GM23338 (cell line): ENCODE data around the gene ASGR1. TPM values are rescaled to one million over a fixed set of nuclear protein-coding genes. Genes with fewer than 3 reads are reported as not detected.

Source experiments
- ATAC-seq: fragments of 200-7000 bp; cut with Tn5 transposase; 3 replicates; pipeline ENCODE4 v1.9.1; 2020
- DNase-seq: peaks from one replicate; pipeline ENCODE4 v3.0.0-alpha.2; 2015; ENCODE audit warnings: low spot score
- H2AFZ ChIP-seq: fragments of 200-600 bp; sonication (generic); 2 replicates; pipeline ENCODE4 v1.8.0; 2016; ENCODE audit warnings: antibody characterized with exemption, mild to moderate bottlenecking, moderate library complexity
- H3F3A ChIP-seq: fragments of 200-600 bp; sonication (generic); replicated peaks from 2 replicates; pipeline ENCODE4 v1.8.0; 2017; ENCODE audit warnings: antibody characterized with exemption, mixed run types, low read depth
- H3K27ac ChIP-seq: fragments of 200-600 bp; sonication (generic); 2 replicates; pipeline ENCODE4 v1.6.1; 2016; ENCODE audit warnings: low read depth
- H3K27me3 ChIP-seq: fragments of 200-600 bp; sonication (generic); 2 replicates; pipeline ENCODE4 v1.8.0; 2016; ENCODE audit warnings: mild to moderate bottlenecking, mixed run types, moderate library complexity; ENCODE audit not compliant: insufficient read depth
- H3K36me3 ChIP-seq: fragments of 200-600 bp; sonication (generic); 2 replicates; pipeline ENCODE4 v1.8.0; 2016; ENCODE audit warnings: mild to moderate bottlenecking; ENCODE audit not compliant: insufficient read depth
- H3K4me1 ChIP-seq: fragments of 200-600 bp; sonication (generic); 2 replicates; pipeline ENCODE4 v1.8.0; 2016; ENCODE audit warnings: mild to moderate bottlenecking, moderate library complexity; ENCODE audit not compliant: insufficient read depth
- H3K4me2 ChIP-seq: fragments of 200-600 bp; sonication (generic); 2 replicates; pipeline ENCODE4 v1.7.1; 2017; ENCODE audit warnings: mixed run types
- H3K4me3 ChIP-seq: fragments of 200-600 bp; sonication (generic); 2 replicates; pipeline ENCODE4 v1.6.1; 2016; ENCODE audit warnings: mixed run types
- H3K79me2 ChIP-seq: fragments of 200-600 bp; sonication (generic); replicated peaks from 2 replicates; pipeline ENCODE4 v1.8.0; 2017; ENCODE audit warnings: mild to moderate bottlenecking; ENCODE audit not compliant: insufficient read depth
- H3K9me2 ChIP-seq: fragments of 200-600 bp; sonication (generic); 2 replicates; pipeline ENCODE4 v1.8.0; 2017; ENCODE audit not compliant: insufficient read depth
- H4K20me1 ChIP-seq: fragments of 200-600 bp; sonication (generic); replicated peaks from 2 replicates; pipeline ENCODE4 v1.8.0; 2017; ENCODE audit warnings: mild to moderate bottlenecking; ENCODE audit not compliant: insufficient read depth
- H3K27ac Mint-ChIP-seq: 2 replicates; pipeline ENCODE4 v1.8.0; 2020; ENCODE audit warnings: inconsistent platforms, mild to moderate bottlenecking, moderate library complexity, mixed read lengths
- H3K27me3 Mint-ChIP-seq: 3 replicates; pipeline ENCODE4 v1.8.0; 2022; ENCODE audit warnings: low read depth, mild to moderate bottlenecking, moderate library complexity, mixed read lengths, inconsistent platforms; ENCODE audit not compliant: insufficient read depth, poor library complexity
- H3K36me3 Mint-ChIP-seq: 3 replicates; pipeline ENCODE4 v1.8.0; 2021; ENCODE audit warnings: low read depth, mild to moderate bottlenecking, inconsistent platforms, moderate library complexity, mixed read lengths
- H3K4me1 Mint-ChIP-seq: 3 replicates; pipeline ENCODE4 v1.8.0; 2020; ENCODE audit warnings: mild to moderate bottlenecking, inconsistent platforms, mixed read lengths
- H3K4me3 Mint-ChIP-seq: 3 replicates; pipeline ENCODE4 v1.8.0; 2021; ENCODE audit warnings: moderate library complexity, mild to moderate bottlenecking, inconsistent platforms, mixed read lengths
- H3K9me3 Mint-ChIP-seq: 3 replicates; pipeline ENCODE4 v1.8.0; 2020; ENCODE audit warnings: moderate library complexity, mild to moderate bottlenecking, inconsistent platforms, mixed read lengths
- EZH2 ChIP-seq: fragments of 200-600 bp; sonication (generic); IDR thresholded peaks from one replicate; pipeline ENCODE4 v1.8.0; 2017; ENCODE audit warnings: antibody characterized with exemption, mild to moderate bottlenecking, low read depth; ENCODE audit not compliant: unreplicated experiment
- JUNB ChIP-seq: IDR thresholded peaks from one replicate; pipeline ENCODE4 v1.6.1; 2016; ENCODE audit warnings: antibody characterized with exemption; ENCODE audit not compliant: unreplicated experiment
- POLR2AphosphoS5 ChIP-seq: IDR thresholded peaks from 2 replicates; pipeline ENCODE4 v1.6.1; 2016; ENCODE audit warnings: antibody characterized with exemption, low read depth
- STAT1 ChIP-seq: IDR thresholded peaks from one replicate; pipeline ENCODE4 v1.6.1; 2016; ENCODE audit warnings: antibody characterized with exemption; ENCODE audit not compliant: unreplicated experiment
- ZNF114 ChIP-seq: fragments of 250-450 bp; sonication (Bioruptor Pico); IDR thresholded peaks from 2 replicates; pipeline ENCODE4 v1.5.0; 2020; ENCODE audit warnings: mild to moderate bottlenecking, moderate library complexity
- ZNF331 ChIP-seq: fragments of 250-450 bp; sonication (Bioruptor Pico); IDR thresholded peaks from 2 replicates; pipeline ENCODE4 v1.5.0; 2020; ENCODE audit warnings: low read depth, mild to moderate bottlenecking, moderate library complexity
- polyA plus RNA-seq: library from polyadenylated mRNA; unstranded; fragments of >200 nt; fragmentation: Nextera tagmentation; extraction: Ambion mirVana; gene quantifications from 2 replicates; pipeline ENCODE4 v1.2.1, GENCODE V29; 2016
- total RNA-seq: library from RNA; depleted of rRNA; stranded (reverse); fragments of >200 nt; shearing (Covaris generic); gene quantifications from 2 replicates; pipeline ENCODE4 v1.2.3, GENCODE V29; 2014
- TF ChIP-seq, protein P1 (sequence below): fragments of 250-450 bp; sonication (Bioruptor Pico); IDR thresholded peaks from 2 replicates; pipeline ENCODE4 v1.5.0; 2020; ENCODE audit warnings: mild to moderate bottlenecking, moderate library complexity
- TF ChIP-seq, protein P2 (sequence below): IDR thresholded peaks from 2 replicates; pipeline ENCODE4 v1.6.1; 2016; ENCODE audit warnings: antibody characterized with exemption

Gene ASGR1
- total and polyA plus RNA-seq, 2 experiments from 2014 or later = 8.3 to 9.0 TPM

DNA sequence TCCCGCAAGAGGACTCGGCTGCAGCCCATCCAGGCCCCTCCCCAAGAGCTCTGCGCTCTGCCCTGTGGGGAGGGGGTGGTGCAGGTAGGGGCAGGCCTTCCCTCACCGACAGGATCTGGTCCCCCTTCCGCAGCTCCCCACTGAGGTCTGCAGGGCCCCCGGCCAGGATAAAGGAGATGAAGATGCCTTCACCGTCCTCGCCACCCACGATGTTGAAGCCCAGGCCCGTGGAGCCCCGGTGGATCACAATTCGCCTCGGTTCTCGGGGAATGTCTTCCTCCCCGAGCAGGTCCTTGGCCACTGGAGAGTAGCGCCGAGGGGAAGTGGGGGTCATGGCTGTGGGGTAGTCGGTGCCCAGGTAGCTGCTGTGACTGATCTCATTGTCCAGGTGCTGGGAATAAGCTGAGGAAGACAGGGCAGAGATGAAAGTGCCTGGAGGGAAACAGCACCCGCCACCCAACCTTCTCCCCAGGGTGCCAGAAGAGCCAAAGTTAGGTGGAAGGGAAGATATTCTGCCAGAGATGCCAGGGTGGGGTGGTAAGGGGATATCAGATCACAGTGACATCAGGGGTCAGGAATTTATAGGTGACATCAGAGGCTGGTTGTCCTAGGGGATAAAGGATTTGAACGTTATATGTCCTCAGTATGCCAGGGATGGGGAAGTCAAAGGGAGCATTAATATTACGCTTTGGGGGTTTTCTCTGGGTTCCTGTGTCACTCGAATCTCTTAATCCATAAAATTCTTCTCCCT, 17.7 kb upstream of the ASGR1 start:
- Mint-ChIP-seq H3K4me3 (no peak overlapping the region), H3K9me3 (no peaks in the 10 kb centered on the region), H3K27me3 (peaks cover 8% of the 10 kb centered on the region), H3K36me3 (peaks cover 65% of the 10 kb centered on the region), H3K4me1 (peaks cover 2% of the 10 kb centered on the region; the same call in 1 of the 3 replicates), H3K27ac (no peak overlapping the region)
- H3K4me1 ChIP-seq = no peaks in the 10 kb centered on the region; the same call in 1 of the 2 replicates
- DNase-seq = no peak
- no peaks in the 10 kb centered on the region; the same call in 1 of the 2 replicates for H4K20me1 ChIP-seq
- TF ChIP-seq ZNF331 (CRISPR knock-in tag) (no peak), POLR2AphosphoS5 (no peak), JUNB (no peak), STAT1 (no peak), EZH2 (no peak), ZNF114 (CRISPR knock-in tag) (no peak)
- TF ChIP-seq, protein P1, sequence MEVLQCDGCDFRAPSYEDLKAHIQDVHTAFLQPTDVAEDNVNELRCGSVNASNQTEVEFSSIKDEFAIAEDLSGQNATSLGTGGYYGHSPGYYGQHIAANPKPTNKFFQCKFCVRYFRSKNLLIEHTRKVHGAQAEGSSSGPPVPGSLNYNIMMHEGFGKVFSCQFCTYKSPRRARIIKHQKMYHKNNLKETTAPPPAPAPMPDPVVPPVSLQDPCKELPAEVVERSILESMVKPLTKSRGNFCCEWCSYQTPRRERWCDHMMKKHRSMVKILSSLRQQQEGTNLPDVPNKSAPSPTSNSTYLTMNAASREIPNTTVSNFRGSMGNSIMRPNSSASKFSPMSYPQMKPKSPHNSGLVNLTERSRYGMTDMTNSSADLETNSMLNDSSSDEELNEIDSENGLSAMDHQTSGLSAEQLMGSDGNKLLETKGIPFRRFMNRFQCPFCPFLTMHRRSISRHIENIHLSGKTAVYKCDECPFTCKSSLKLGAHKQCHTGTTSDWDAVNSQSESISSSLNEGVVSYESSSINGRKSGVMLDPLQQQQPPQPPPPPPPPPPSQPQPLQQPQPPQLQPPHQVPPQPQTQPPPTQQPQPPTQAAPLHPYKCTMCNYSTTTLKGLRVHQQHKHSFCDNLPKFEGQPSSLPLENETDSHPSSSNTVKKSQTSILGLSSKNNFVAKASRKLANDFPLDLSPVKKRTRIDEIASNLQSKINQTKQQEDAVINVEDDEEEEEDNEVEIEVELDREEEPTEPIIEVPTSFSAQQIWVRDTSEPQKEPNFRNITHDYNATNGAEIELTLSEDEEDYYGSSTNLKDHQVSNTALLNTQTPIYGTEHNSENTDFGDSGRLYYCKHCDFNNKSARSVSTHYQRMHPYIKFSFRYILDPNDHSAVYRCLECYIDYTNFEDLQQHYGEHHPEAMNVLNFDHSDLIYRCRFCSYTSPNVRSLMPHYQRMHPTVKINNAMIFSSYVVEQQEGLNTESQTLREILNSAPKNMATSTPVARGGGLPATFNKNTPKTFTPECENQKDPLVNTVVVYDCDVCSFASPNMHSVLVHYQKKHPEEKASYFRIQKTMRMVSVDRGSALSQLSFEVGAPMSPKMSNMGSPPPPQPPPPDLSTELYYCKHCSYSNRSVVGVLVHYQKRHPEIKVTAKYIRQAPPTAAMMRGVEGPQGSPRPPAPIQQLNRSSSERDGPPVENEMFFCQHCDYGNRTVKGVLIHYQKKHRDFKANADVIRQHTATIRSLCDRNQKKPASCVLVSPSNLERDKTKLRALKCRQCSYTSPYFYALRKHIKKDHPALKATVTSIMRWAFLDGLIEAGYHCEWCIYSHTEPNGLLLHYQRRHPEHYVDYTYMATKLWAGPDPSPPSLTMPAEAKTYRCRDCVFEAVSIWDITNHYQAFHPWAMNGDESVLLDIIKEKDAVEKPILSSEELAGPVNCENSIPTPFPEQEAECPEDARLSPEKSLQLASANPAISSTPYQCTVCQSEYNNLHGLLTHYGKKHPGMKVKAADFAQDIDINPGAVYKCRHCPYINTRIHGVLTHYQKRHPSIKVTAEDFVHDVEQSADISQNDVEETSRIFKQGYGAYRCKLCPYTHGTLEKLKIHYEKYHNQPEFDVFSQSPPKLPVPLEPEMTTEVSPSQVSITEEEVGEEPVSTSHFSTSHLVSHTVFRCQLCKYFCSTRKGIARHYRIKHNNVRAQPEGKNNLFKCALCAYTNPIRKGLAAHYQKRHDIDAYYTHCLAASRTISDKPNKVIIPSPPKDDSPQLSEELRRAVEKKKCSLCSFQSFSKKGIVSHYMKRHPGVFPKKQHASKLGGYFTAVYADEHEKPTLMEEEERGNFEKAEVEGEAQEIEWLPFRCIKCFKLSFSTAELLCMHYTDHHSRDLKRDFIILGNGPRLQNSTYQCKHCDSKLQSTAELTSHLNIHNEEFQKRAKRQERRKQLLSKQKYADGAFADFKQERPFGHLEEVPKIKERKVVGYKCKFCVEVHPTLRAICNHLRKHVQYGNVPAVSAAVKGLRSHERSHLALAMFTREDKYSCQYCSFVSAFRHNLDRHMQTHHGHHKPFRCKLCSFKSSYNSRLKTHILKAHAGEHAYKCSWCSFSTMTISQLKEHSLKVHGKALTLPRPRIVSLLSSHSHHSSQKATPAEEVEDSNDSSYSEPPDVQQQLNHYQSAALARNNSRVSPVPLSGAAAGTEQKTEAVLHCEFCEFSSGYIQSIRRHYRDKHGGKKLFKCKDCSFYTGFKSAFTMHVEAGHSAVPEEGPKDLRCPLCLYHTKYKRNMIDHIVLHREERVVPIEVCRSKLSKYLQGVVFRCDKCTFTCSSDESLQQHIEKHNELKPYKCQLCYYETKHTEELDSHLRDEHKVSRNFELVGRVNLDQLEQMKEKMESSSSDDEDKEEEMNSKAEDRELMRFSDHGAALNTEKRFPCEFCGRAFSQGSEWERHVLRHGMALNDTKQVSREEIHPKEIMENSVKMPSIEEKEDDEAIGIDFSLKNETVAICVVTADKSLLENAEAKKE = no peak
- TF ChIP-seq, protein P2, sequence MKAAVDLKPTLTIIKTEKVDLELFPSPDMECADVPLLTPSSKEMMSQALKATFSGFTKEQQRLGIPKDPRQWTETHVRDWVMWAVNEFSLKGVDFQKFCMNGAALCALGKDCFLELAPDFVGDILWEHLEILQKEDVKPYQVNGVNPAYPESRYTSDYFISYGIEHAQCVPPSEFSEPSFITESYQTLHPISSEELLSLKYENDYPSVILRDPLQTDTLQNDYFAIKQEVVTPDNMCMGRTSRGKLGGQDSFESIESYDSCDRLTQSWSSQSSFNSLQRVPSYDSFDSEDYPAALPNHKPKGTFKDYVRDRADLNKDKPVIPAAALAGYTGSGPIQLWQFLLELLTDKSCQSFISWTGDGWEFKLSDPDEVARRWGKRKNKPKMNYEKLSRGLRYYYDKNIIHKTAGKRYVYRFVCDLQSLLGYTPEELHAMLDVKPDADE = no peak
- peaks cover under 1% of the 10 kb centered on the region; the same call in 1 of the 2 replicates for H3K36me3 ChIP-seq
- ATAC-seq = no peak
- H3K4me3 ChIP-seq = no peak overlapping the region
- H3K27me3 ChIP-seq = no peaks in the 10 kb centered on the region
- no peak overlapping the region for H3K4me2 ChIP-seq
- H3K79me2 ChIP-seq = no peaks in the 10 kb centered on the region
- H3F3A ChIP-seq = no peaks in the 10 kb centered on the region
- no peak overlapping the region for H2AFZ ChIP-seq
- no peak overlapping the region for H3K27ac ChIP-seq
- H3K9me2 ChIP-seq = no peaks in the 10 kb centered on the region
